AG10803 (cell line): ENCODE results near the gene MGAM2.

Experiments
- DNase-seq: peaks from one replicate; pipeline ENCODE4 v3.0.0; 2010; ENCODE audit warnings: low read depth
- H3K4me3 ChIP-seq: 2 replicates; pipeline ENCODE4 v1.5.1; 2011; ENCODE audit warnings: mild to moderate bottlenecking, low read length, control low read depth
- TF ChIP-seq, protein P1 (sequence below): conservative IDR thresholded peaks from 2 replicates; pipeline ENCODE4 v1.5.1; 2011; ENCODE audit warnings: mild to moderate bottlenecking, low read length, control low read depth, inconsistent platforms

MGAM2 gene

DNA sequence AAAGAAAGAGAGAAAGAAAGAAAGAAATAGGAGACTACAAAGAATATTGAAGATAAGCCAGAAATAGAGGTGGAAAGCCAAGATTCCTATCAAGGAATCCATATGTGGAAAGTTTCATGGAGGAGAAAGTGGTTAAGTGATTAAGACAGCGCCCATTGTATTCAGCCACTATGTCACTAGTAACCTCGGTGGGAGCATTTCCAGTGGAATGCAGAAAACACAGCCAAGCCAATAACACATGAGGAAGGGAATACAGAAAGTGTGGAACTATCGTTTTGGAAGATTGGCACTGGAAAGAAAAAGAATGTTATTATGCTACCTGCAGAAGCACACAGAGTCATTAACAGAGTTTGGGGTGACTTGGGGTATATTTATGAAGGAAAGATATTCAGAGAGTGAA is 2.7 kb downstream of the MGAM2 start:
- TF ChIP-seq, protein P1, sequence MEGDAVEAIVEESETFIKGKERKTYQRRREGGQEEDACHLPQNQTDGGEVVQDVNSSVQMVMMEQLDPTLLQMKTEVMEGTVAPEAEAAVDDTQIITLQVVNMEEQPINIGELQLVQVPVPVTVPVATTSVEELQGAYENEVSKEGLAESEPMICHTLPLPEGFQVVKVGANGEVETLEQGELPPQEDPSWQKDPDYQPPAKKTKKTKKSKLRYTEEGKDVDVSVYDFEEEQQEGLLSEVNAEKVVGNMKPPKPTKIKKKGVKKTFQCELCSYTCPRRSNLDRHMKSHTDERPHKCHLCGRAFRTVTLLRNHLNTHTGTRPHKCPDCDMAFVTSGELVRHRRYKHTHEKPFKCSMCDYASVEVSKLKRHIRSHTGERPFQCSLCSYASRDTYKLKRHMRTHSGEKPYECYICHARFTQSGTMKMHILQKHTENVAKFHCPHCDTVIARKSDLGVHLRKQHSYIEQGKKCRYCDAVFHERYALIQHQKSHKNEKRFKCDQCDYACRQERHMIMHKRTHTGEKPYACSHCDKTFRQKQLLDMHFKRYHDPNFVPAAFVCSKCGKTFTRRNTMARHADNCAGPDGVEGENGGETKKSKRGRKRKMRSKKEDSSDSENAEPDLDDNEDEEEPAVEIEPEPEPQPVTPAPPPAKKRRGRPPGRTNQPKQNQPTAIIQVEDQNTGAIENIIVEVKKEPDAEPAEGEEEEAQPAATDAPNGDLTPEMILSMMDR = no peak
- no peak for DNase-seq
- H3K4me3 ChIP-seq = no peak overlapping the region

DNA sequence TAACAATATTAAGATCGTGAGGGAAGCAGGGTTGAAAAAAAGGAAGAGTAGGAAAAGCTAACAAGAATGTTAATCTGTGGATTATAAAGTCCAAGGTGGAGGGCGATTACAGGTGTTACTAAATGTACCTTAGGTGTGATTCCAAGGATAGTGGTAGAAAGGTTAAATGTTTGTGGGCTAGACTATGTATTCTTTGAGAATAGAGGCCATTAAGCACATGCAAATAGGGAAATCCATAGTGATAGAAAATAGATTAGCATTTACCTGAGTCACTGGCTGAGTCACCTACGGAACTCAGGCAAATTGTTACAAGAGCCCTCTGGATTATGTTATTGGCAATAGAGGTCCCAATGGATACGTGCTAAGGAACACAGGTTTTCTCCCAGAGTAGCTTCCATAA is 9.0 kb downstream of the MGAM2 start:
- DNase-seq = no peak
- no peak overlapping the region for H3K4me3 ChIP-seq
- TF ChIP-seq, protein P1 = no peak

DNA sequence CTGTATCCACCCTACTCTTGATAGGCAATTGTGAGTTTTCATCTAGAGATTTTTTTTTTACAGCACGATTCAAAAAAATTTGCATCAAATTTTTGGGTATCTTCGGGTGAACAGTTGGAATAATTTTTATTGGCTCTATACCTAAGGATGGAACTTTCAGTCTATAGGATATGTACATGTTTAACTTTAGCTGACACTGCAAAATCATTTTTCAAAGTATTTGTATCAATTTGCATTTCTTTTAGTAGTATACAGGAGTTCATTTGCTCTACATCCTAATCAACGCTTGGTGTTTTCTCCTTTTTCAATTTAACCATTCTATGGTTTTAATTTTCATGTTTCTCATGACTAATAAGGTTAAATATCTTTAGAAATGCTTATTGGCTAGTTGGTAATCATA is 11.7 kb downstream of the MGAM2 start:
- H3K4me3 ChIP-seq = no peak overlapping the region
- no peak for DNase-seq
- TF ChIP-seq, protein P1 = no peak

DNA sequence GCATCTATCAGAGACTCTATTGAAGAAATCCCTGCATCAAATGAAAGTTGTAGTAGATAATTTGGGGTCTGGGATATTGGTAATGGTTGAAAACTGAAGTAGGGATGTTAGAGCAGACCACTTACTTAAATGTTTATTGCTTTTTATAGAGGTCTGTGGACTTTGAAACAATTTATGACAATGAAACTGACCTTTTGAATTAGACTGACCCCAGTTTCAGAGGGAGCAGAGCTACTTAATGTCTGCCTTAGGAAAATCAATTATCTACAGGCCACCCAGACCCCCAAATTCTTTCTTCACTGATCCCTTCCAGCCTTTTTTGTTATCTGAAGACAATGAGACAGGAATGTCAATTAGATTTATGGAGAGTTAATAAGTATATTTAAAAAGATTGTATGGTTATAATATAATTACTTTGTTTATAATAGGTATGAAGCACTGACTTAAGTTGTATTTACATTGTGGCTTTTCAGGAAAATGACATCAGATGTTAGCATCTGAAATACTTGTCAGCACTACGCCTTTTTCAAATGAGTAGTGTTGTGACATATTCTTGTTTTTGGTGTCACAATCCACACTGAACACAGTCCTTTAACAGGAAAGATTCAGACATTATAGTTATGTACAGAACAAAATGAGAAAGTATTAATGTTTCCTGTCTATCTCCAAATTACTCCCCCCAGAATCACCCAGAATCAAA is 13.9 kb downstream of the MGAM2 start:
- DNase-seq = no peak
- TF ChIP-seq, protein P1 = no peak
- no peak overlapping the region for H3K4me3 ChIP-seq

DNA sequence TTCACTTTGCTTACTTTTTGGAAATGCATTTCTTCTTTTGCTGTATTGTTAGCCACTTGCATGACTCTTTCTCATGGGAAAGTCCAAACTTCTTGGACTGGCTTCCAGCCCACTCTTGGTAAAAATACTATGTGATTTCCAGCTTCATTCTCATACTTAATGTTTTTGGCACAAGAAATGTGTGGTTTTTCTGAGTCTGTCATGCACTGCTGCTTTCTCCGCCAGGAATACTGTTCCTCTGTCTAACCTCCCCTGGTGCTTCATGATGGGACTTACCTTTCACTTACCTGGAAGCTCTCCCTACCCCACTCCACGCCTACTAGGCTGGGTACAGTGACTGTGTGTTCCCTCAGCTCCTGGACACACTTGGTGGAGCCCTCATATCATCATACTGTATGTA is 18.7 kb downstream of the MGAM2 start:
- TF ChIP-seq, protein P1 = no peak
- no peak overlapping the region for H3K4me3 ChIP-seq
- DNase-seq = no peak

DNA sequence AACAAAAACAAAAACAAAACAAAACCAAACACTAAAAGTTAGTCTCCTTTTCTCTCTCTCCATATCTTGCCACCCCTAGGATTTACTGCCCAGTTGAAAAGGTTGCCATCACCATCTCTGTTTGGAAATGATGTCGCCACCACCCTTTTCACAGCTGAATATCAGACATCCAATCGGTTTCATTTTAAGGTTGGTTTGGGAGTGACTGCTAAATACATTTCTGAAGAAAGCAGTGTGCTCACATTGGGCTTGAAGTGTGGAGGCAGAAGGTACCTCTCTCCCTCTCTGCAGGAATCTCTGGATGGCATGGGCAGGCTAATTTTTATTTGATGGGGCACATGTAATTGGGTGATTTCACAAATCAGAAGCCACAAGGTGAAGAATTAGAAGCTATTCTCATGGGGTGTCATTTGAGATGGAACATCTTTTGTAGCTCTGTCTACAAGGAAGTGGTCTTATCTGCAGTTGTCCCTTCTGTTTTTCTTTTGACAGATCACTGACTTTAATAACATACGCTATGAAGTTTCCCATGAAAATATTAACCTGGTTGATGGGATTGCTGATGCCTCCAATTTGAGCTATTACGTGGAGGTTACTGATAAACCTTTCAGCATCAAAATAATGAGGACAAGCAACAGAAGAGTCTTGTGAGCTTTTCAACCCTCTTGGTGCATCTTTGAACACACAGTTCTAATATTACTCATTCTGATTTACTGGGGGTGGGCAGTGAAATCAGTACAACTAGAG is 20.1 kb downstream of the MGAM2 start:
- no peak for DNase-seq
- TF ChIP-seq, protein P1 = no peak
- no peak overlapping the region for H3K4me3 ChIP-seq

GRCh38 chr7:142133731-142134148 is 22.2 kb downstream of the MGAM2 start:
- DNase-seq = no peak
- TF ChIP-seq, protein P1 = no peak
- H3K4me3 ChIP-seq = no peak overlapping the region
